Glomerular endothelial cell (primary cell): Measurements from ENCODE around the gene RPS19. TPM values are rescaled to one million over a fixed set of nuclear protein-coding genes. Genes with fewer than 3 reads are reported as not detected.

Experiments
- DNase-seq: peaks from one replicate; pipeline ENCODE4 v3.0.0-alpha.2; 2011; ENCODE audit warnings: low read depth, low spot score; ENCODE audit errors: extremely low read depth
- total RNA-seq: library from RNA; depleted of rRNA; stranded (reverse); fragments of >200 nt; gene quantifications from 2 replicates; pipeline ENCODE4 v1.2.3, GENCODE V29; 2015

Gene RPS19
- 1,545 and 1,877 TPM in 2 replicates for total RNA-seq

- DNase-seq = peak; percentile 92
Measured at GRCh38 chr19:41859618-41860418, at the start of gene RPS19. RPS19 (plus strand) TSS chr19:41860255; CDS start chr19:41860775, 520 bp downstream.

GRCh38 chr19:41810301-41810700 lies 49.8 kb upstream of the RPS19 start:
- no peak for DNase-seq

- no peak for DNase-seq
Measured at GRCh38 chr19:41811036-41811435, 49.0 kb upstream of the RPS19 start.

- DNase-seq = no peak
Measured at GRCh38 chr19:41811981-41812380, 48.1 kb upstream of the RPS19 start.

GRCh38 chr19:41813911-41814310 lies 46.1 kb upstream of the RPS19 start:
- DNase-seq = no peak

- DNase-seq = no peak
Measured at GRCh38 chr19:41815301-41815700, 44.8 kb upstream of the RPS19 start.

GRCh38 chr19:41816761-41817160 lies 43.3 kb upstream of the RPS19 start:
- no peak for DNase-seq

GRCh38 chr19:41821003-41821735 lies 38.9 kb upstream of the RPS19 start:
- no peak for DNase-seq

- DNase-seq = no peak
Measured at GRCh38 chr19:41837981-41838708, 21.9 kb upstream of the RPS19 start.

GRCh38 chr19:41839211-41839610 lies 20.8 kb upstream of the RPS19 start:
- no peak for DNase-seq

- no peak for DNase-seq
Measured at GRCh38 chr19:41843371-41843770, 16.7 kb upstream of the RPS19 start.

- no peak for DNase-seq
Measured at GRCh38 chr19:41844601-41845000, 15.5 kb upstream of the RPS19 start, which contains the start of gene LYPD4. LYPD4 (minus strand) TSS chr19:41844683; CDS start chr19:41839285, 5,398 bp downstream.

GRCh38 chr19:41845001-41845050 lies 15.2 kb upstream of the RPS19 start, which contains the start of gene DMRTC2:
DMRTC2 (plus strand) TSS chr19:41845042; CDS start chr19:41847429, 2,387 bp downstream.
- no peak for DNase-seq

- no peak for DNase-seq
Measured at GRCh38 chr19:41845051-41845590, 14.9 kb upstream of the RPS19 start.

GRCh38 chr19:41847351-41848105 lies 12.5 kb upstream of the RPS19 start:
- DNase-seq = no peak

- DNase-seq = no peak
Measured at GRCh38 chr19:41848666-41849065, 11.4 kb upstream of the RPS19 start.

- no peak for DNase-seq
Measured at GRCh38 chr19:41849067-41849466, 11.0 kb upstream of the RPS19 start.

GRCh38 chr19:41850381-41850780 lies 9.7 kb upstream of the RPS19 start:
- DNase-seq = no peak

GRCh38 chr19:41851456-41851855 lies 8.6 kb upstream of the RPS19 start:
- DNase-seq = no peak

GRCh38 chr19:41853344-41853743 lies 6.7 kb upstream of the RPS19 start:
- no peak for DNase-seq

- DNase-seq = no peak
Measured at GRCh38 chr19:41853768-41854167, 6.3 kb upstream of the RPS19 start.
